Measurements from ENCODE around the gene L3MBTL2.

The L3MBTL2 gene

GRCh38 chr22:41181349-41182241 is 23.5 kb upstream of the L3MBTL2 start:
- no peak overlapping the region for H3K4me3 ChIP-seq (ENCODE audit: insufficient read depth, low read length, poor library complexity, severe bottlenecking)
- H3K36me3 ChIP-seq (ENCODE audit: low read length) = peaks cover 7% of the 10 kb centered on the region; the same call in 1 of the 2 replicates
- TF ChIP-seq EZH2phosphoT487 (conservative IDR thresholded peaks at IDR 0.05; ENCODE audit: low read length) (no peak), CTCF (IDR thresholded peaks at IDR 0.05; ENCODE audit: insufficient read depth, low read length, poor library complexity, severe bottlenecking) (no peak)
- H3K27me3 ChIP-seq (ENCODE audit: low read length) = no peaks in the 10 kb centered on the region
- no peak overlapping the region for H3K9ac ChIP-seq (ENCODE audit: low read length)
- no peak overlapping the region for H3K4me2 ChIP-seq (ENCODE audit: low read depth, low read length, poor library complexity, severe bottlenecking)
- H3K9me2 ChIP-seq (replicated peaks; ENCODE audit: insufficient read depth, low read length) = no peaks in the 10 kb centered on the region
- H3K9me3 ChIP-seq (ENCODE audit: insufficient read depth, low read length) = no peaks in the 10 kb centered on the region
- H3K27ac ChIP-seq (ENCODE audit: low read depth, low read length) = no peak overlapping the region
- no peak overlapping the region for H2AFZ ChIP-seq (ENCODE audit: low read depth, low read length, severe bottlenecking)
- no peaks in the 10 kb centered on the region for H3K79me2 ChIP-seq (ENCODE audit: insufficient read depth, low read length)
- peaks cover 25% of the 10 kb centered on the region; the same call in 1 of the 2 replicates for H3F3A ChIP-seq (ENCODE audit: insufficient read depth)
- no peaks in the 10 kb centered on the region for H4K20me1 ChIP-seq (ENCODE audit: low read depth, low read length)

GRCh38 chr22:41184679-41185078 is 20.4 kb upstream of the L3MBTL2 start:
- H3K4me2 ChIP-seq (ENCODE audit: low read depth, low read length, poor library complexity, severe bottlenecking) = no peak overlapping the region
- peaks cover 16% of the 10 kb centered on the region; the same call in 1 of the 2 replicates for H3F3A ChIP-seq (ENCODE audit: insufficient read depth)
- no peak overlapping the region for H3K9ac ChIP-seq (ENCODE audit: low read length)
- no peak for TF ChIP-seq CTCF (IDR thresholded peaks at IDR 0.05; ENCODE audit: insufficient read depth, low read length, poor library complexity, severe bottlenecking)
- TF ChIP-seq EZH2phosphoT487 (conservative IDR thresholded peaks at IDR 0.05; ENCODE audit: low read length) = no peak
- H3K4me3 ChIP-seq (ENCODE audit: insufficient read depth, low read length, poor library complexity, severe bottlenecking) = no peak overlapping the region
- no peaks in the 10 kb centered on the region for H3K79me2 ChIP-seq (ENCODE audit: insufficient read depth, low read length)
- no peak overlapping the region for H3K27ac ChIP-seq (ENCODE audit: low read depth, low read length)
- H3K9me2 ChIP-seq (replicated peaks; ENCODE audit: insufficient read depth, low read length) = no peaks in the 10 kb centered on the region
- H4K20me1 ChIP-seq (ENCODE audit: low read depth, low read length) = no peaks in the 10 kb centered on the region
- peaks cover 2% of the 10 kb centered on the region; the same call in 1 of the 2 replicates for H3K36me3 ChIP-seq (ENCODE audit: low read length)
- no peak overlapping the region for H2AFZ ChIP-seq (ENCODE audit: low read depth, low read length, severe bottlenecking)
- H3K27me3 ChIP-seq (ENCODE audit: low read length) = no peaks in the 10 kb centered on the region
- no peaks in the 10 kb centered on the region for H3K9me3 ChIP-seq (ENCODE audit: insufficient read depth, low read length)

GRCh38 chr22:41191467-41191866 is 13.6 kb upstream of the L3MBTL2 start:
- no peaks in the 10 kb centered on the region for H3K27me3 ChIP-seq (ENCODE audit: low read length)
- no peaks in the 10 kb centered on the region for H4K20me1 ChIP-seq (ENCODE audit: low read depth, low read length)
- no peaks in the 10 kb centered on the region for H3K79me2 ChIP-seq (ENCODE audit: insufficient read depth, low read length)
- TF ChIP-seq EZH2phosphoT487 (conservative IDR thresholded peaks at IDR 0.05; ENCODE audit: low read length) = no peak
- no peak for TF ChIP-seq CTCF (IDR thresholded peaks at IDR 0.05; ENCODE audit: insufficient read depth, low read length, poor library complexity, severe bottlenecking)
- H3K27ac ChIP-seq (ENCODE audit: low read depth, low read length) = no peak overlapping the region
- H2AFZ ChIP-seq (ENCODE audit: low read depth, low read length, severe bottlenecking) = no peak overlapping the region
- no peak overlapping the region for H3K4me2 ChIP-seq (ENCODE audit: low read depth, low read length, poor library complexity, severe bottlenecking)
- H3K9me3 ChIP-seq (ENCODE audit: insufficient read depth, low read length) = no peaks in the 10 kb centered on the region
- no peak overlapping the region for H3K9ac ChIP-seq (ENCODE audit: low read length)
- H3K9me2 ChIP-seq (replicated peaks; ENCODE audit: insufficient read depth, low read length) = no peaks in the 10 kb centered on the region
- H3K4me3 ChIP-seq (ENCODE audit: insufficient read depth, low read length, poor library complexity, severe bottlenecking) = no peak overlapping the region
- H3K36me3 ChIP-seq (ENCODE audit: low read length) = no peaks in the 10 kb centered on the region
- no peaks in the 10 kb centered on the region for H3F3A ChIP-seq (ENCODE audit: insufficient read depth)
